ENCODE results near the gene ROBO2.

Gene ROBO2

DNA sequence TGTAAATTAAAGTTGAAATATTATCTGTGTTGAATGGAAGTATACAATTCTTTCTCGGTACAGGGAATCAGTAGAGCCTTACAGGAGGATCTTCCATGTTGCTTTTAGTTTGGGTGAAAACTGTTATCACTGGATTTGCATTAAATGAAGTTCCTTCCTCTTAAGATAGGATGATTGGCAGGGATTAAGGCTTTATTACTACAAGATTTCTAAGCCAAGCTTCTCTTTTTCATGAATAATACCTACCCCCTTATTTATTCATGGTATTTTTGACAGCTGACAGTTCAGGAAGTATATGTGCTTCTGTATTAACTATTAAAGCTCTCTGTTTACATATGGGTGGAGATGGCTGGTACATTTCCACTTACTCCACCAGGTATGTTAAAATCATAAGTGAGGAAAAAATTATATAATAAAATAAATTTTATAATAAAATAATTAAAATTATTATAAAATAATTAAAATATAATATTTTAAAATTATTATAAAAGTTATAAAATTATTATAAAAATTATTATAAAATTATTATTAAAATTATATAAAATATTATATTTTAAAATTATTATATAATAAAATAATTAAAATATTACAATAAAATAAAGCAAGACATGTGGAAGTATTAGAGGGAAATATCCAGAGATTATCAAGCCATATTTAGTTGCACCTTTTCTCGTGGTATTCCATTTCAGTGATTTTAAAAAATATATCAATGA, 332.9 kb downstream of the ROBO2 start:
- Histone ChIP-seq H3K27me3 (replicated peaks; ENCODE audit: control insufficient read depth, insufficient read depth, low read length) (no peaks in the 10 kb centered on the region), H3K36me3 (ENCODE audit: control insufficient read depth, insufficient read depth, low read length) (no peaks in the 10 kb centered on the region), H3K4me3 (replicated peaks; ENCODE audit: low read depth, low read length) (no peak overlapping the region)
- TF ChIP-seq, protein P1, sequence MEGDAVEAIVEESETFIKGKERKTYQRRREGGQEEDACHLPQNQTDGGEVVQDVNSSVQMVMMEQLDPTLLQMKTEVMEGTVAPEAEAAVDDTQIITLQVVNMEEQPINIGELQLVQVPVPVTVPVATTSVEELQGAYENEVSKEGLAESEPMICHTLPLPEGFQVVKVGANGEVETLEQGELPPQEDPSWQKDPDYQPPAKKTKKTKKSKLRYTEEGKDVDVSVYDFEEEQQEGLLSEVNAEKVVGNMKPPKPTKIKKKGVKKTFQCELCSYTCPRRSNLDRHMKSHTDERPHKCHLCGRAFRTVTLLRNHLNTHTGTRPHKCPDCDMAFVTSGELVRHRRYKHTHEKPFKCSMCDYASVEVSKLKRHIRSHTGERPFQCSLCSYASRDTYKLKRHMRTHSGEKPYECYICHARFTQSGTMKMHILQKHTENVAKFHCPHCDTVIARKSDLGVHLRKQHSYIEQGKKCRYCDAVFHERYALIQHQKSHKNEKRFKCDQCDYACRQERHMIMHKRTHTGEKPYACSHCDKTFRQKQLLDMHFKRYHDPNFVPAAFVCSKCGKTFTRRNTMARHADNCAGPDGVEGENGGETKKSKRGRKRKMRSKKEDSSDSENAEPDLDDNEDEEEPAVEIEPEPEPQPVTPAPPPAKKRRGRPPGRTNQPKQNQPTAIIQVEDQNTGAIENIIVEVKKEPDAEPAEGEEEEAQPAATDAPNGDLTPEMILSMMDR (IDR thresholded peaks at IDR 0.05; ENCODE audit: insufficient read depth, low read length, poor library complexity, severe bottlenecking), result no peak
- no peak for DNase-seq (ENCODE audit: extremely low read depth, insufficient read length)

DNA sequence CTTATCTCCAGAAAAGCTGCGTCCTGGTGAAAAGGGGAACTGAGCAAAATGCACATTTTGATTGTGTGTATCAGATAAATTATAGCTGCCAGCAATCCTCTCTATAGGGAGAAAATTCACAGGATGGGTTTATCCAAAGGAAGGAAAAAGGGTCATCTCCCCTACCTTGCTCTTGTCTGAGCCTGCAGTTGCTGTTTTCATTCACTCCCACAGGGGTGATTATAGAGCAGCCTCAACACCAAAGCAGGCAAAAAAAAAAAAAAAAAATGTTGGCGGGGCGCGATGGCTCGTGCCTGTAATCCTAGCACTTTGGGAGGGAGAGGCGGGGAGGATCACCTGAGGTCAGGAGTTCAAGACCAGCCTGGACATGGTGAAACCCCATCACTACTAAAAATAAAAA, 333.7 kb downstream of the ROBO2 start:
- TF ChIP-seq, protein P1 (IDR thresholded peaks at IDR 0.05; ENCODE audit: insufficient read depth, low read length, poor library complexity, severe bottlenecking), result no peak
- H3K27me3 ChIP-seq (replicated peaks; ENCODE audit: control insufficient read depth, insufficient read depth, low read length), result no peaks in the 10 kb centered on the region
- DNase-seq (ENCODE audit: extremely low read depth, insufficient read length), result no peak
- no peaks in the 10 kb centered on the region for H3K36me3 ChIP-seq (ENCODE audit: control insufficient read depth, insufficient read depth, low read length)
- no peak overlapping the region for H3K4me3 ChIP-seq (replicated peaks; ENCODE audit: low read depth, low read length)

DNA sequence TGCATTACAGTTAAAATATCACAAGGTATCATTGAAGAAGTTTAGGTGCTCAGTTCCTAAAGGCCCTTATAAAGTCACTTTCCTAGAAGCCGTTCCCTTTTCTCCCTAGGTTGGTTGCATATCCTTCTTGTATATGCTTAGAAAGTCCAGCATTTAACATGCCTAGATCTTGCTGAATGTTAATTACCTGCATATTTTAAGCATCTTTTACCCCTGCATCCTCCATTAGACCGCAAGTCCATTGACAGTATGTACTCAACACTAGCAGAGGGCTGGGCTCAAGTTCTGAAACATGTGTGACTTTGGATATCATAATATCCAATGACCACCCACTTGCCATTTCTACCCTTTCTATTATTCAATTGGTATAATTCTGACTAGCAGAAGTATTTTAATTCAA, 336.6 kb downstream of the ROBO2 start:
- TF ChIP-seq, protein P1 (IDR thresholded peaks at IDR 0.05; ENCODE audit: insufficient read depth, low read length, poor library complexity, severe bottlenecking), result no peak
- Histone ChIP-seq H3K27me3 (replicated peaks; ENCODE audit: control insufficient read depth, insufficient read depth, low read length) (no peaks in the 10 kb centered on the region), H3K36me3 (ENCODE audit: control insufficient read depth, insufficient read depth, low read length) (no peaks in the 10 kb centered on the region), H3K4me3 (replicated peaks; ENCODE audit: low read depth, low read length) (no peak overlapping the region)
- no peak for DNase-seq (ENCODE audit: extremely low read depth, insufficient read length)

DNA sequence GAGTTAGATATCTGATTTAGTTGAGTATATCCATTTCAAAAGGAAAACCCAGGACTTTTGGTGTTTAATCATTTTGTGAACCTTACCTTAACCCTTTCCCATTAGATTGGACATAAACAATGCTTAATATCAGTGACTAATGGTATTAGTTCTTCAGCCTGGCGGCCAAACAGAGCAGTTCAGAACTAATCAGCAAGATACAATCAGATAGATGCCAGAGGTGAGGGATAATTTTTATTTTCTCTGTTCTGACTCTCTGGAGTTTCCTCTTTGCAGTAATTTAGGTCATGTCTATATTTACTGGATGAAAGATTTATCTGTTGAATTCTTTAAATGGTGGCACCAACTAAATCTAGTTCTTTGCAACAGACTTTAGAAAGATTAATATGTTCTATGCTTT, 337.8 kb downstream of the ROBO2 start:
- no peak for DNase-seq (ENCODE audit: extremely low read depth, insufficient read length)
- TF ChIP-seq, protein P1 (IDR thresholded peaks at IDR 0.05; ENCODE audit: insufficient read depth, low read length, poor library complexity, severe bottlenecking), result no peak

DNA sequence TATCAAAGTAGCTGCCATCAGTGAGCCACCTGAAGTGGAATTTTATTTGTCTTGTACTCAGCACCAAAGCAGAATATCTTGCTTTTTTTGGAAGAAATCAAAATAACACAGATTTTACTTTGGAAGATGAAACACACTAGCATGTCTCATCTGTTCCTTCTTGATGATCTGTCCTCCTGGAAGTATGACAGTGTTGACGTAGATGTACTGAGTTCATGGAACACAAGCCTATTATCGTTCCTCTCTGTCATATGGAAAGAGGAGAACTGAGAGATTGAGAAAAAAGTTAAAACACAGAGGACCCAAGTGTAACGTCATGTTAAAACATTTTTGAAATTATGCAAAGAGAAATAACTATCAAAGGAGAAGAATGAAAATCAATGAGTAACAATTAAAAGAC, 340.2 kb downstream of the ROBO2 start:
- no peaks in the 10 kb centered on the region for H3K27me3 ChIP-seq (replicated peaks; ENCODE audit: control insufficient read depth, insufficient read depth, low read length)
- no peaks in the 10 kb centered on the region for H3K36me3 ChIP-seq (ENCODE audit: control insufficient read depth, insufficient read depth, low read length)
- TF ChIP-seq, protein P1 (IDR thresholded peaks at IDR 0.05; ENCODE audit: insufficient read depth, low read length, poor library complexity, severe bottlenecking), result no peak
- H3K4me3 ChIP-seq (replicated peaks; ENCODE audit: low read depth, low read length), result no peak overlapping the region
- no peak for DNase-seq (ENCODE audit: extremely low read depth, insufficient read length)

More for the DNA sequence above, 337.8 kb downstream of the ROBO2 start:
- Histone ChIP-seq H3K36me3 (ENCODE audit: control insufficient read depth, insufficient read depth, low read length) (no peaks in the 10 kb centered on the region), H3K4me3 (replicated peaks; ENCODE audit: low read depth, low read length) (no peak overlapping the region), H3K27me3 (replicated peaks; ENCODE audit: control insufficient read depth, insufficient read depth, low read length) (no peaks in the 10 kb centered on the region)

DNA sequence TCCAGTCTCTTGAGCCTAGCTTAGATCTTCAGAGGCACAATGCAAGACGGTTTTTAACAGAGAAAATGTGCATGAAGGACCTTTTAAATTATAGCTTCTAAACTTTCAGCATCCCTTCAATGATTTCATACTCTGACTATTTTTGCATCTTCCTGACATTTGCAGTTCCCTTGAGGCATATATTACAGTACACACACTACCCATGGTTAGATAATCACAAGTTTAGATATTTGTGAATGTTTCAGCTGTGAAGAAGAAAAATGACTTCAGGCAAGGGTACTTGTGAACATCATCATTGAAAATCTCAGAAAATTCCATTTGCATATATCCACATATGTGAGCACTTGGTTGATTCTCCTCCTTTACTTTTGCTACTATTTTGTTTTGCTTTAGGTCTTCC, 341.5 kb downstream of the ROBO2 start:
- no peaks in the 10 kb centered on the region for H3K27me3 ChIP-seq (replicated peaks; ENCODE audit: control insufficient read depth, insufficient read depth, low read length)
- TF ChIP-seq, protein P1 (IDR thresholded peaks at IDR 0.05; ENCODE audit: insufficient read depth, low read length, poor library complexity, severe bottlenecking), result no peak
- DNase-seq (ENCODE audit: extremely low read depth, insufficient read length), result no peak
- no peaks in the 10 kb centered on the region for H3K36me3 ChIP-seq (ENCODE audit: control insufficient read depth, insufficient read depth, low read length)
- no peak overlapping the region for H3K4me3 ChIP-seq (replicated peaks; ENCODE audit: low read depth, low read length)
